SJCRH30 (cell line): ENCODE data around the gene IGF2BP1. TPM values are rescaled to one million over a fixed set of nuclear protein-coding genes. Genes with fewer than 3 reads are reported as not detected.
"Not testable (repeated sequence)": the region's sequence is repeated elsewhere in the genome, so short reads cannot be mapped to it uniquely, and the experiment has no call there.

Experiments used
- DNase-seq, 2 experiments: peaks; one replicate each; pipeline ENCODE4 v3.0.0-alpha.2; 2015 to 2020
- H3K27ac ChIP-seq: fragments of 250-450 bp; sonication (Bioruptor Pico); 2 replicates; pipeline ENCODE4 v1.5.1; 2020; ENCODE audit warnings: mild to moderate bottlenecking, moderate library complexity
- H3K27me3 ChIP-seq: fragments of 250-450 bp; sonication (Bioruptor Pico); 2 replicates; pipeline ENCODE4 v1.5.1; 2020; ENCODE audit warnings: mild to moderate bottlenecking, moderate library complexity
- H3K36me3 ChIP-seq: fragments of 250-450 bp; sonication (Bioruptor Pico); 2 replicates; pipeline ENCODE4 v1.5.1; 2020; ENCODE audit warnings: mild to moderate bottlenecking, moderate library complexity
- H3K4me1 ChIP-seq: fragments of 250-450 bp; sonication (Bioruptor Pico); 2 replicates; pipeline ENCODE4 v1.5.1; 2020; ENCODE audit warnings: mild to moderate bottlenecking, moderate library complexity
- H3K4me3 ChIP-seq: fragments of 250-450 bp; sonication (Bioruptor Pico); 2 replicates; pipeline ENCODE4 v1.5.1; 2020; ENCODE audit warnings: mild to moderate bottlenecking, moderate library complexity
- H3K9me3 ChIP-seq: fragments of 250-450 bp; sonication (Bioruptor Pico); replicated peaks from 2 replicates; pipeline ENCODE4 v1.5.1; 2020; ENCODE audit warnings: mild to moderate bottlenecking, moderate library complexity
- total RNA-seq: library from RNA; depleted of rRNA; stranded (reverse); fragments of >200 nt; shearing (Covaris generic); gene quantifications from 2 replicates; pipeline ENCODE4 v1.2.3, GENCODE V29; 2014

The IGF2BP1 gene
- total RNA-seq, 1 experiment from 2014 or later: 114 TPM

DNA sequence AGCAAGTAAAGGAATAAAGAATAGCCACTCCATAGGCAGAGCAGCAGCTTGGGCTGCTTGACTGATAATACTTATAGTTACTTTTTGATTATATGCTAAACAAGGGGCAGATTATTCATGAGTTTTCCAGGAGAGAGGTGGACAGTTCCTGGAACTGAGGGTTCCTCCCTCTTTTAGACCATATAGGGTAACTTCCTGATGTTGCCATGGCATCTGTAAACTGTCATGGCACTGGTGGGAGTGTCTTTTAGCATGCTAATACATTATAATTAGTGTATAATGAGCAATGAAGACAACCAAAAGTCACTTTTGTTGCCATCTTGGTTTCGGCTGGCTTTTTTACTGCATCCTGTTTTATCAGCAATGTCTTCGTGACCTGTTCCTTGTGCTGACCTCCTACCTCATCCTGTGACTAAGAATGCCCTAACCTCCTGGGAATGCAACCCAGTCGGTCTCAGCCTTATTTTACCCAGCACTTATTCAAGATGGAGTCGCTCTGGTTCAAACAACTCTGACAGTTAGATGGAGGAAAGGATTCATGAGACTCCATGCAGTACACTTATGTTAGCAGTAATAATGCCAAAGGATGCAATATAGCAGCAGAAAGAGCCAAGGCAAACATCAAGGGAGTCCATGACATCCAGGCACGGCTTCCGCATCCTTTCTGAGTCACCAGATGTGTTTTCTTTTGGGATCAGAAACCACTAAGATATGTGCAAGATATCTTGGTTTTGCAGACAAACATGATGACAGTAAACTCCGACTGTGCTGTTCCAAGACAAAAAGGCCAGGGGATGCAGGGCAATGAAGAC is 79.6 kb downstream of the IGF2BP1 start:
- DNase-seq: no peak
- H3K9me3 ChIP-seq: no peaks in the 10 kb centered on the region
- no peaks in the 10 kb centered on the region for H3K4me1 ChIP-seq
- H3K27me3 ChIP-seq: no peaks in the 10 kb centered on the region
- no peak overlapping the region for H3K4me3 ChIP-seq
- no peaks in the 10 kb centered on the region for H3K36me3 ChIP-seq
- H3K27ac ChIP-seq: no peak overlapping the region

- Histone ChIP-seq H3K4me3 (no peak overlapping the region), H3K4me1 (no peaks in the 10 kb centered on the region), H3K27me3 (no peaks in the 10 kb centered on the region), H3K27ac (no peak overlapping the region), H3K9me3 (no peaks in the 10 kb centered on the region), H3K36me3 (no peaks in the 10 kb centered on the region)
- DNase-seq: no peak
These were observed 81.1 kb downstream of the IGF2BP1 start for GRCh38 chr17:49078248-49078647.

DNA sequence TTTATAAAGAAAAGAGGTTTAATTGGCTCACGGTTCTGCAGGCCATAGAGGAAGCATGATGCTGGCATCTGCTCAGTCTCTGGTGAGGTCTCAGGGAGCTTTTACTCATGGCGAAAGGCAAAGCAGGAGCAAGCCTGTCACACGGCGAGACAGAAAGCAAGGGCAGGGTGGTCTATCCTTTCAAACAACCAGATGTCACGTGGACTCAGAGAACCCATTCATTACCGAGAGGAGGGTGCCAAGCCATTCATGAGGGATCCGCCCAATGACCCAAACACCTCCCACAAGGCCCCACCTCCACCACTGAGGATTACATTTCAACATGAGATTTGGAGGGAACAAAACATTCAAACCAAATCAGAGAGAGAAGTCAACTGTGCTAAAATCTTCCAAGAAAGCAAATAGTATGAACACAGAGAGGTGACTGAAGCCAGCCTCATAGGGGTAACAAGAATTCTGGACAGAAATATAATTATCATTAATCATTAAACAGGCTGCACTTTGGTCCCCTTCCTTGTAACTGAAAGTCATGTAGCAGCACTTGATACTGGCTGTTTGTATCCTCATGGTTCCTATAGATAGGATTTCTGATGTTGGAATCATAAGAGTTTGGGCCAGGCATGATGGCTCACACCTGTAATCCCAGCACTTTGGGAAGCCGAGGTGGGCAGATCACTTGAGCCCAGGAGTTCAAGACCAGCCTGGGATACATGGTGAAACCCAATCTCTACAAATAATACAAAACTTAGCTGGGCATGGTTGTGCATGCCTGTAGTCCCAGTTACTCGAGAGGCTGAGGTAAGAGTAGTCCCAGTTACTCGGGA is 82.9 kb downstream of the IGF2BP1 start:
- Histone ChIP-seq H3K4me3 (no peak overlapping the region), H3K4me1 (no peaks in the 10 kb centered on the region), H3K36me3 (no peaks in the 10 kb centered on the region), H3K9me3 (no peaks in the 10 kb centered on the region), H3K27ac (no peak overlapping the region), H3K27me3 (no peaks in the 10 kb centered on the region)
- no peak for DNase-seq

DNA sequence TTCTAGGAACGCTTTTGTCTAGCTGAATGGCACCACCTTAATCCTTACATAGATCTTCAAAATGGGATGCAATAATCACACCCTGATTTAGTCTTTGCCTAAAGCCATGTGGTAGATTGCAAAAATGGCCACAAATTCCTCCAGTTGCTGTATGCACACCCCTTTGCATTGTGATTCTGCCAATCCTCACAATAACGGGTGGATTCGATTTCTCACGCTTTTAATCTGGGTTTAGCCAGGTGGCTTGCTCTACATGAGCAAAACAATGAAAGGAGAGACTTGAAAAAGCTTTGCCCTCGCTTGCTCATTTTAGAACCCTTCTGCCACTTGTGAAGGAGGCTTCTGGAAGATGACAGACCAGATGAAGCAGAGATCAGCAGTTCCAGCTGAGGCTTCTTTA is 85.0 kb downstream of the IGF2BP1 start:
- Histone ChIP-seq H3K36me3 (no peaks in the 10 kb centered on the region), H3K27ac (peak overlapping the region; percentile 24; the same call in 1 of the 2 replicates), H3K9me3 (no peaks in the 10 kb centered on the region), H3K4me1 (no peaks in the 10 kb centered on the region), H3K4me3 (no peak overlapping the region), H3K27me3 (no peaks in the 10 kb centered on the region)
- DNase-seq: peak; percentile 27 to 33

DNA sequence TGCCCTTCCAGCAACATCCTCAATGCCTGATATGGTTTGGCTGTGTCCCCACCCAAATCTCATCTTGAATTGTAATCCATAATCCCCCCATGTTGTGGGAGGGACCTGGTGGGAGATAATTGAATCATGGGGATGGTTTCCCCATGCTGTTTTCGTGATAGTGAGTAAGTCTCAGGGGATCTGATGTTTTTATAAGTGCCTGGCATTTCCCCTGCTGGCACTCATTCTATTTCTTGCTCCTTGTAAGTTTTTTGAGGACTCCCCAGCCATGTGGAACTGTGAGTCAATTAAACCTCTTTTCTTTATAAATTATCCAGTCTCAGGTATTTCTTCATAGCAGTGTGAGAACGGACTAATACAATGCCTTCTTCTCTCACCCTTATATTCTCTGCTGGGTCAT is 87.9 kb downstream of the IGF2BP1 start:
- not testable (repeated sequence) for H3K27ac ChIP-seq, H3K27me3 ChIP-seq, H3K4me3 ChIP-seq, H3K4me1 ChIP-seq, DNase-seq, H3K36me3 ChIP-seq, H3K9me3 ChIP-seq

- no peaks in the 10 kb centered on the region for H3K36me3 ChIP-seq
- no peak for DNase-seq
- no peaks in the 10 kb centered on the region for H3K9me3 ChIP-seq
- H3K4me1 ChIP-seq: no peaks in the 10 kb centered on the region
- no peak overlapping the region for H3K4me3 ChIP-seq
- no peaks in the 10 kb centered on the region for H3K27me3 ChIP-seq
- H3K27ac ChIP-seq: no peak overlapping the region
These were observed 88.6 kb downstream of the IGF2BP1 start for GRCh38 chr17:49085565-49086315.

DNA sequence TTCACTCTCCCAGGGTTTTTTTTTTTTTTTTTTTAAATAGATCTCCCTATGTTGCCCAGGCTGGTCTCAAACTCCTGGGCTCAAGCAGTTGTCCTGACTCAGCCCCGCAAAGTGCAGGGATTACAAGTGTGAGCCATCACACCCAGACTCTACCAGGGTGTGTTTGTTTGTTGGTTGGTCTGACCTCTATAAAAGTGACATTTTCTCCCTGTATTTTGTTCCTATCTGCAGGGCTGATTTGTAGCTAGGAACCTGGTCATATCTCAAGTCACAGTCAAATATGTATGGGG is 89.1 kb downstream of the IGF2BP1 start:
- H3K36me3 ChIP-seq: no peaks in the 10 kb centered on the region
- no peak overlapping the region for H3K27ac ChIP-seq
- no peak overlapping the region for H3K4me3 ChIP-seq
- no peaks in the 10 kb centered on the region for H3K9me3 ChIP-seq
- no peaks in the 10 kb centered on the region for H3K4me1 ChIP-seq
- DNase-seq: no peak
- H3K27me3 ChIP-seq: no peaks in the 10 kb centered on the region

DNA sequence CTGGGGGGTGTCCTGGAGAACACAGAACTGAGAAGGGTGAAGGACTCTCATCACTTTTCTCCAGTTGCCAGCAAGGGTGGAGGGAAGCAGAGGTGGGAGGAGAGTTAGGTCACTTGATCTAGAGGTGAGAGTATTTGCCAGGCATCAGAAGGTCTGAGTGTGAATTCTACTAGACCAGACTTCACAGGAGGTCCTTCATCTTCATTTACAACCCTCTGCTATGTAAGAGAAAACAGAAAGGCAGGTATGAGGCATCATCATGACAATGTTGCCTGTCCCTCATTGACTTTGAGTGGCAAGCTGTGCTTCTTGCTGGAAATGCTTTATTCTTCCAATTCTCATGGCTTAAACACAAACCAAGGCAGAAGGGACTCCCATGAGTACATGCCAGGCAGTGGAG is 89.5 kb downstream of the IGF2BP1 start:
- Histone ChIP-seq H3K4me1 (no peaks in the 10 kb centered on the region), H3K27ac (no peak overlapping the region), H3K4me3 (no peak overlapping the region), H3K9me3 (no peaks in the 10 kb centered on the region), H3K27me3 (no peaks in the 10 kb centered on the region), H3K36me3 (no peaks in the 10 kb centered on the region)
- no peak for DNase-seq

DNA sequence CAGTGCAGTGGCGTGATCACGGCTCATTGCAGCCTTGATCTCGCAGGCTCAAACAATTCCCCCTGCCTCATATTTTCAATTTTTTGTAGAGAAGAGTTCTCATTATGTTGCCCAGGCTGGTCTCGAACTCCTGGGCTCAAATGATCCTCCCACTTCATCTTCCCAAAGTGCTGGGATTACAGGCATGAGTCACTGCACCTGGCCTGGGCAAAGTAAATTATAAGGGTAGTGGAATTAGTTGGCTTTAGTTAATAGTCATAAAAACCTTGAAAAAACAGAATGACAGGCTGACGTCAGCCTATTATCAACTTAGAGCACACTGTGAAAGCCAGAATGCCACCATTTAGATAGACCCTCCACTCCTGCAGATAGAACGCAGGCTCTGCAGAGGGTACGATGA is 91.9 kb downstream of the IGF2BP1 start:
- Histone ChIP-seq H3K36me3 (no peaks in the 10 kb centered on the region), H3K27ac (no peak overlapping the region), H3K9me3 (no peaks in the 10 kb centered on the region), H3K27me3 (no peaks in the 10 kb centered on the region), H3K4me3 (no peak overlapping the region), H3K4me1 (no peaks in the 10 kb centered on the region)
- DNase-seq: no peak

DNA sequence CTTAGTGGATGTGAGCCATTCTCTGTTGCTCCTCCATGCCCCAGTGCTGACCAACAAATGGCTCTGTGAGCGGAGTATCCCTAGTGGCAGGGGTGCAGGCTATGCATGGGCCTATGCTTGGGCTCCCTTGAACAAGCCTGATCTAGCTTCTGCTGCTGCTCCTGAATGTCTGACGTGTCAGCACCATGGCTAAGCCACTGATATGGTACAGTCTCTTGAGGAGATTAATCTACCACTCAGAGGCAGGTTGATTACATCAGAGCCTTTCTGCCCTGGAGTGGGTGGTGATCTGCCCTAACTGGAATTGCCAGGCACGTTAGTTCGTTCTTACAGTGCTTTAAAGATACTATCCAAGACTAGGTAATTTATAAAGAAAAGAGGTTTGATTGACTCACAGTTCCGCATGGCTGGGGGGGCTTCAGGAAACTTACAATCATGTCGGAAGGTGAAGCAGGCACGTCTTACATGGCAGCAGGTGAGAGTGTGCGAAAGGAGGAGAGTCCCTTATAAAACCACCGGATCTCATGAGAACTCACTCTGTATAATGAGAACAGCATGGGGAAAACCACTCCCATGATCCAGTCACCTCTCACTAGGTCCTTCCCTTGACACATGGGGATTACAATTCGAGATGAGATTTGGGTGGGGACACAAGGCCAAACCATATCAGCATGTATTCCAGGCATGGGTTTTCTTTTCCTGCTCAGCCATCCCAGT is 93.9 kb downstream of the IGF2BP1 start:
- Histone ChIP-seq H3K4me1 (no peaks in the 10 kb centered on the region), H3K27me3 (no peaks in the 10 kb centered on the region), H3K36me3 (no peaks in the 10 kb centered on the region), H3K9me3 (no peaks in the 10 kb centered on the region), H3K27ac (no peak overlapping the region), H3K4me3 (no peak overlapping the region)
- no peak for DNase-seq

- Histone ChIP-seq H3K4me1 (no peaks in the 10 kb centered on the region), H3K36me3 (no peaks in the 10 kb centered on the region), H3K27ac (no peak overlapping the region), H3K27me3 (no peaks in the 10 kb centered on the region), H3K9me3 (no peaks in the 10 kb centered on the region), H3K4me3 (no peak overlapping the region)
- DNase-seq: peak; percentile 17 to 33
These were observed 95.9 kb downstream of the IGF2BP1 start for GRCh38 chr17:49093131-49093530.

DNA sequence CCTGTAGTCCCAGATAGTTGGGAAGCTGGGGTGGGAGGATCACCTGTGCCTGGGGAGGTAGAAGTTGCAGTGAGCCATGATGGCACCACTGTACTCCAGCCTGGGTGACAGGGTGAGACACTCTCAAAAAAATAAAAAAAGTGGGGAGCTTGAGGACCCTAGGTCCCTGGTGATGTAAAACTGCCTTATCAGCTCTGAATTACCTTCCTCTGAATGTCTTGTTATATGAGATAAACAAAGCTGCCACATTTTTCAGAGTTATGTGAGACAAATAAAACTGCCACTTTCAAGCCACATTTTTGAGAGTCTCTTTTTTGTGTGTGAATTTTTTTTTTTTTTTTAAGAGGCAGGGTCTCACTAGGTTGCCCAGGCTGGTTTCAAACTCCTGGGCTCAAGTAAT is 103.4 kb downstream of the IGF2BP1 start:
- Histone ChIP-seq H3K4me3 (no peak overlapping the region), H3K27me3 (no peaks in the 10 kb centered on the region), H3K4me1 (no peaks in the 10 kb centered on the region), H3K27ac (no peak overlapping the region), H3K9me3 (no peaks in the 10 kb centered on the region), H3K36me3 (no peaks in the 10 kb centered on the region)
- DNase-seq: no peak

- DNase-seq: no peak
- Histone ChIP-seq H3K4me3 (no peak overlapping the region), H3K9me3 (no peaks in the 10 kb centered on the region), H3K27me3 (no peaks in the 10 kb centered on the region), H3K4me1 (no peaks in the 10 kb centered on the region), H3K36me3 (no peaks in the 10 kb centered on the region), H3K27ac (no peak overlapping the region)
These were observed 103.9 kb downstream of the IGF2BP1 start for GRCh38 chr17:49101054-49101534.

DNA sequence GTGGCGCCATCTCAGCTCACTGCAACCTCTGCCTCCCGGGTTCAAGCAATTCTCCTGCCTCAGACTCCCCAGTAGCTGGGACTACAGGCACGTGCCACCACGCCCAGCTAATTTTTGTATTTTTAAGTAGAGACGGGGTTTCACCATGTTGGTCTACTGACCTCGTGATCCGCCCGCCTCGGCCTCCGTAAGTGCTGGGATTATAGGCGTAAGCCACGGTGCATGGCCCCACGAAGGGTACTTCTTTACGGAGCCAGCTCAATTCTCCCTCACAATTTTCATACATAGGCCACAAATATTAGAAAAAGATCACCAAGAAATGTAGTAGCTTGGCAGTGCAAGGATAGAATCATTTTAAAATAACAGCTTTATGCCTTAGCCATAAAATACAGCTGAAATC is 106.2 kb downstream of the IGF2BP1 start:
- DNase-seq, H3K36me3 ChIP-seq, H3K27ac ChIP-seq, H3K4me3 ChIP-seq, H3K4me1 ChIP-seq, H3K27me3 ChIP-seq, H3K9me3 ChIP-seq: not testable (repeated sequence)
